Activated CD4-positive, alpha-beta T cell treated with anti-CD3 and anti-CD28 coated beads, Interleukin-2, amount 50 U/mL, for 4 hours (primary cell): ENCODE results near the gene MXD4.
"Not testable (repeated sequence)": the region's sequence is repeated elsewhere in the genome, so short reads cannot be mapped to it uniquely, and the experiment has no call there.

Source experiments
- DNase-seq, 2 experiments: peaks; one replicate each; pipeline ENCODE4 v3.0.0-alpha.2; 2020

The MXD4 gene

GRCh38 chr4:2217726-2218125 lies 44.2 kb downstream of the MXD4 start:
- no peak for DNase-seq

GRCh38 chr4:2212831-2213230 lies 49.1 kb downstream of the MXD4 start:
- DNase-seq = no peak

- DNase-seq = not testable (repeated sequence)
These were observed 59.1 kb downstream of the MXD4 start for GRCh38 chr4:2202789-2203188.
